ENCODE results near the gene MED19.
"Not testable (repeated sequence)": the region's sequence is repeated elsewhere in the genome, so short reads cannot be mapped to it uniquely, and the experiment has no call there.

Gene MED19

GRCh38 chr11:57703341-57703740, 8.7 kb downstream of the MED19 start:
- DNase-seq = no peak

DNA sequence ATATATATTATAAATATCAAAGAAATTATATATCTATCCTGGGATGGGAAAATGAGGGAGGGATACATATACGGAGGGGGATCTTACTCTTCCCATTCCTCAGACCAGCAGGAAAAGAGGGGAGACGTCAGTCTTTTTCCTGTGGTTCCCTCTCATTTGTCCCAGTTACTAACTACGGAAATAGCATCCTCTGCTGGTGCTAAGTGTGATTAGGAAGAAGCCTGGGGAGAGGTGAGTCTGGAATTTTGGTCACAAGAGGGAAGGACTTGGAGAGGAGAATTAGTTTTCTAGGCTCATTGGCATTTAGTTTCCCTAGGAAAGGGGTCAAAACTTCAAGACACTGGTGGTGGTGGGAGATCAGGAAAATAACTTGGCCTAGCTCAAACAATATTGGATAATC, 11.6 kb downstream of the MED19 start:
- DNase-seq = no peak

DNA sequence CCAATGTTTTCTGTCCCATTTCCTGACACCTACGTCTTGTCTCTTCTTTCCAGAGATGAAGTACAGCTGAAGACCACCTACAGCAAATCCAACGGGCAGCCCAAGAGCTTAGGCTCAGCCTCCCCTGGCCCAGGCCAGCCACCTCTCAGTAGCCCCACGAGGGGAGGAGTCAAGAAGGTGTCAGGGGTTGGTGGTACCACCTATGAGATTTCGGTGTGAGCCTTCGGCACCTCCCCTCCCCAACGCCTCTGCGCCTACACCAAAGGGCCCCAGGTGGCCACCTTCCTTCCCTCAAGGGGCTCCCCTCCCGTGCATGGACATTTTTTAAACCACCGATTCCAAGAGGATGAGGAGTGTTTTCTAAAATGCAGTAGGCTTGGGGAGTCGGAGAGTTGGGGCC, 12.2 kb downstream of the MED19 start:
- no peak for DNase-seq

DNA sequence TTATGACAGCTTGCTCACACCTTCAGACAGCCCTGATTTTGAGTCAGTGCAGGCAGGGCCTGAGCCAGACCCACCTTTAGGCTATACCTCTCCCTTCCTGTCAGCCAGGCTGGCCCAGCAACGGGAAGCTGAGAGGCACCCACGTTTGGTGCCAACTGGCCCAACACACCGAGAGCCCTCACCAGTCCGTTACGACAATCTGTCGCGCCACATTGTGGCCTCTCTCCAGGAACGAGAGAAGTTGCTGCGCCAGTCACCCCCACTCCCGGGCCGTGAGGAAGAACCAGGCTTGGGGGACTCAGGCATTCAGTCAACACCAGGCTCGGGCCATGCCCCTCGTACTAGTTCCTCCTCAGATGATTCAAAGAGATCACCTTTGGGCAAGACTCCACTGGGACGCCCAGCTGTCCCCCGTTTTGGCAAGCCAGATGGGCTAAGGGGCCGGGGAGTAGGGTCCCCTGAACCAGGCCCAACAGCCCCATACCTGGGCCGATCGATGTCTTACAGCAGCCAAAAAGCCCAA, 13.1 kb downstream of the MED19 start:
- no peak for DNase-seq

DNA sequence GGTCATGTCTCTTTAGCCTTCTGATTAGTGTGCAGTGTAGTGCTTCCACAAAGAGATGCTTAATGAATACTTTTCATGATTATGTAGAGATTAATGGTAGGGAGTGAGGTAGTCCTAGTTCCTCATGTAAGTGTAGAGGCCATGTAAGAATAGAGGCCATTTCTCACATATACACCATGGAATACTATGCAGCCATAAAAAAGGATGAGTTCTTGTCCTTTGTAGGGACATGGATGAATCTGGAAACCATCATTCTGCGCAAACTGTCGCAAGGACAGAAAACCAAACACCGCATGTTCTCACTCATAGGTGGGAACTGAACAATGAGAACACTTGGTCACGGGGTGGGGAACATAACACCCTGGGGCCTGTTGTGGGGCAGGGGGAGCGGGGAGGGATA, 21.5 kb downstream of the MED19 start:
- DNase-seq = not testable (repeated sequence)

- no peak for DNase-seq
These were observed 30.8 kb downstream of the MED19 start for GRCh38 chr11:57681168-57681567.

GRCh38 chr11:57680552-57680874, 31.5 kb downstream of the MED19 start:
- no peak for DNase-seq

- no peak for DNase-seq
These were observed 32.6 kb downstream of the MED19 start for GRCh38 chr11:57679396-57679795.

DNA sequence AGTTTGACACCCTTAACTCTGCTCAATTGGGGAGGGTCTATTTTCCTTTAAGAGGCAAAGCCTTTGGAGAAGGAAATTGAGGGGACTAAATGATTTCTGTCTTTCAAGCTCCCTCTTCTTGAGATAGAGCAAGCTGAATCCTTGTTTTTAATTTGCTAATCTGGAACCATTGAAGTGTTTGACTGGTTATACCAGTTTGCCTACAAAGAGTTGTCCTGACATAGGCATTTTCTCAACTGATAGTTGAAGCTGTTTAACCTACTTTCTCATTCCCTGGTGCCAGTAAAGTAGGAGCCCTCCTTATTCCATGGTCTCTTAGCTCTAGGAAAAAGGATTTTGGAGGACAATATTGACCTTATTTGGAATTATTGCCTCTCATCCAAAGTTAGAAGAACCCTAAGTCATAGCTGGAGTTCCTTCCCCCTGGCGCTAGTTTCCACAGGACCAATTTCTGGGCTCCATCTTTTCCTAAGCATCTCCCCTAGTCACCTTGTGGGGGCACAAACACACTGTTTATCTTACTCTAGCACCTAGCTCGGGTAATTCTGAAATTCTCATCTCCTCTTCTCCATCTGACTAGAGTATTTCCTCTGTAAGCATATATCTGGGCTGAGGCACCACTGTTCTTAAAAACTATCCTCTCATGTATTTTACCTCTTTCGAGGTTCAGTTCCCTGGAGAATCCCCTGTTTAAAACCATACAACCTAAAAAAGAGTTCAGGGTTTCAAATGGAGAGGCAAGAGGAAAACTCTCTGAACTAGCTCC, 36.7 kb downstream of the MED19 start:
- no peak for DNase-seq

- no peak for DNase-seq
These were observed 37.8 kb downstream of the MED19 start for GRCh38 chr11:57674251-57674650.

- DNase-seq = no peak
These were observed 43.6 kb downstream of the MED19 start for GRCh38 chr11:57668434-57668782.

DNA sequence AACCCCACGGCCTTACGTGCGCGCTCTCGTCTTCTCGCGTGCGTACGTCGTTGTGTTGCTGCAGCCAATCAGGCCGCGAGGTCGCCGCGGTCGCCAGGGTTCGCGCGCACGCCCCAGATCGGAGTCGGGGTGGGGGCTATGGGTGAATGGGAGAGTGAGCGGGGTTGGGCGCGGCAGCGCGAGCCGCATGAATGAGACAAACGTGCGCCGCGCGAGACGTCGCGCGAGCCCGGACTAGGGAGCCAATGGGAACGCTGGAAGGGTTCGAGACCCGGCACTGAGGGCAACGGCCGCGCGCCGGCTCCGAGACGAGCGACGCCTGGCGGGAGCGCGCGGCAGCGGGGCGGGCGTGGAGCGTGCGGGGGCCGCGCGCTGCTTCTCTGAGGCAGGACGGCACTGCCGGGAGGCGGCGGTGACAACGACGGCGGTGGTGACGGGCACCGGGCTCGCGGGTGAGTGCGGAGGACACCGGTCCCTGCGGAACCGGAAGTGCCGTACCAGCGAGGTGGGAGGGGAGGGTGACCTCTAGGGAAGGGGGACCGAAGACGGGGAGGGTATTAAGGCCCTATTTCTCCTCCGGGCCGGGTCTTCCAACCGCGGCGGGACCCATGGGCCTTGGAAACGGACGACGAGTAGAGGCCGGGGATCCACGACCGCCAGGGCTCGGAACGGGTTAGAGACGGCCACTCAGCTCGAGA, 44.1 kb downstream of the MED19 start, which contains the start of gene ZDHHC5:
TSS of gene ZDHHC5 (plus strand) at position 379 of the 698 bp plus-strand sequence. CDS start 4,977 bp downstream, outside the sequence.
- peak; percentile 100 for DNase-seq

DNA sequence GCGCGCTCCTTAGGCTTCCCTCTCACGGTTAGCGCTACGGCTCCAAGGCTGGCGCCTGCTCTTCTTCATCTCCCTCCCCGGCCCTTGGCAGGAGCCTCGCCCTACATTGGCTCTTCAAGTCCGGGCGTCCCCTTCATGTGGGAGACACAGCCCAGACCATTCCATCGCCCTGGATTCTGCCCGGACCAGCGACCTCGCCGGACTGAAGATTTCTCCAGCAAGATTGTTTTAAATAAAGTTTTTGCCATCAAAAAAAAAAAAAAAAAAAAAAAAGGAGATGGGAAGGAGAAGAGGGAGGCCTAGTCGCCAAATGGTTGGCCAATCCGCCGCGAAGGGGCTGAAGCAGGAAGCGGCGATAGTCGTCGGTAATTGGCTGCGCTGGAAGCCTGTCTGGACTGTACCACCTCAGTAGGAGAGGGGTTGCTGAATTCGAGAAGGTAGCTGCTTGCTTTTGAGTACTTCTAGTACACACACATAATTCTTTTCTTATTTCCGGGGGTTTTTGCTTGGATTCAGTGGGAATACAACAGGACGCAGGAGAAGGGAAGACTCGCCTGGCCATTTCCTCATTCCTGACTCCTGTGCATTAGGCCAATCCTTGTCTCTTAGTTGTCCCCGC, 44.8 kb downstream of the MED19 start:
- peak; percentile 96 for DNase-seq

DNA sequence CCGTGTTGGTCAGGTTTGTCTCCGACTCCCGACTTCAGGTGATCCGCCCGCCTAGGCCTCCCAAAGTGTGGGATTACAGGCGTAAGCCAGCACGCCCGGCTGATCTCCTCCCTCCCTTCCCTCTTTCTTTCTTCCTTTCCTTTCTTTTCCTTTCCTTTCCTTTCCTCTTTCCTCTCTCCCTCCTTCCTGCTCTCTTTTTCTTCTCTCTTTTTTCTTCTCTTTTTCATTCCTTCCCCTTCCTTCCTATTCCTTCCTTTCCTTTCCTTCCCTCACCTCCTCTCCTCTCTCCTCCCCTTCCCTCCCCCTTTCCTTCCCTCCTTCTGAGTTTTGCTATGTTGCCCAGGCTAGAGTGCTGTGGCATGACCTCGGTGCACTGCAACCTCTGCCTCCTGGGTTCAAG, 48.0 kb downstream of the MED19 start:
- DNase-seq = no peak

DNA sequence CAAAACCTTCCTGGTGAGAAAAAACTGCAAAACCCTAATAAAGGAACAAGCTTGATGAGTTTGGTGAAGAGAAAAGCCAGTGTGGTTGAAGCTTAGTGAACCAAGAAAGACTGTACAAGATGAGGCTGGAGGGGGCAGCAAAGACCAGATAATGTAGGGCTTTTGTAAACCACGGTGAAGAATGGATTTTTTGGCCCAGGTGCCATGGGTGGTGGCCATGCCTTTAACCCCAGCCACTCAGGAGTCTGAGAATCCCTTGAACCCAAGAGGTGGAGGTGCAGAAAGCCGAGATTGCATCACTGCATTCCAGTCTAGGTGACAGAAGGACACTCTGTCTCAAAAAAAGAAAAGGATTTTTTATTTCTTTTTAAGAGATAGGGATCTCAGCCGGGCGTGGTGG, 49.1 kb downstream of the MED19 start:
- no peak for DNase-seq

- no peak for DNase-seq
These were observed 52.3 kb downstream of the MED19 start for GRCh38 chr11:57659669-57660068.

DNA sequence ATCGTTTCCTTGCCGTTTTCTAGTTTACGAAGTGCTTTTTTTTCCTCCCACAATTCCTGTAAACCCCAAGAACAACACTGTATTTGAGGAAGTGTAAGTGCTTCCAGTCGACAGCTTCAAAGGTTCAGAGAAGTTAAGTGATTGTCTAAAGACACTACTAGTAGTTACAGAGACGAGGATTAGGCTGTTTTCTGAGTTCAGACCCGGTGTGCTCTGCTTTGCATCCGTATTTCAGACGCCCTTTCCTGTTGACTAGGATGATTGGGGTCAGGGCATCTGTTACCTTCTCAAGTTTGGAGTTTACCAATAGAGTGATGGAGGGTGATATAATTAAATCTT, 54.0 kb downstream of the MED19 start:
- no peak for DNase-seq

- DNase-seq = peak; percentile 98
These were observed 54.6 kb downstream of the MED19 start, which contains the start of gene CLP1 for GRCh38 chr11:57657194-57658022. Gene CLP1 (plus strand): TSS chr11:57657762. CDS start chr11:57659477, 1,715 bp downstream.

GRCh38 chr11:57656885-57657193, 55.2 kb downstream of the MED19 start:
- no peak for DNase-seq
